NCI-H82 (cell line): ENCODE measurements around the gene B4GALNT4.
"Not testable (repeated sequence)": the region's sequence is repeated elsewhere in the genome, so short reads cannot be mapped to it uniquely, and the experiment has no call there.

Experiments used
- DNase-seq: peaks from one replicate; lab custom pipeline; 2025; lab: John Stamatoyannopoulos, UW

Gene B4GALNT4

GRCh38 chr11:335779-336658 is 33.3 kb upstream of the B4GALNT4 start:
- DNase-seq: no peak

- DNase-seq: no peak
Observed at GRCh38 chr11:336659-337198, 32.6 kb upstream of the B4GALNT4 start.

- DNase-seq: no peak
Observed at GRCh38 chr11:337711-338110, 31.6 kb upstream of the B4GALNT4 start.

- DNase-seq: no peak
Observed at GRCh38 chr11:339963-340362, 29.3 kb upstream of the B4GALNT4 start.

- no peak for DNase-seq
Observed at GRCh38 chr11:340539-341512, 28.5 kb upstream of the B4GALNT4 start.

GRCh38 chr11:342328-342727 is 27.0 kb upstream of the B4GALNT4 start:
- no peak for DNase-seq

- no peak for DNase-seq
Observed at GRCh38 chr11:344836-345578, 24.3 kb upstream of the B4GALNT4 start.

- no peak for DNase-seq
Observed at GRCh38 chr11:346529-346928, 22.8 kb upstream of the B4GALNT4 start.

- DNase-seq: not testable (repeated sequence)
Observed at GRCh38 chr11:349270-349954, 19.9 kb upstream of the B4GALNT4 start.

GRCh38 chr11:350033-350722 is 19.1 kb upstream of the B4GALNT4 start:
- DNase-seq: not testable (repeated sequence)

GRCh38 chr11:350723-351255 is 18.5 kb upstream of the B4GALNT4 start:
- no peak for DNase-seq

GRCh38 chr11:351411-351810 is 17.9 kb upstream of the B4GALNT4 start:
- DNase-seq: no peak

- no peak for DNase-seq
Observed at GRCh38 chr11:352456-353031, 16.8 kb upstream of the B4GALNT4 start.

- DNase-seq: no peak
Observed at GRCh38 chr11:353179-353873, 16.0 kb upstream of the B4GALNT4 start.

- peak; percentile 88 for DNase-seq
Observed at GRCh38 chr11:355581-356458, 13.5 kb upstream of the B4GALNT4 start.

- DNase-seq: no peak
Observed at GRCh38 chr11:356610-357009, 12.7 kb upstream of the B4GALNT4 start.

- no peak for DNase-seq
Observed at GRCh38 chr11:357582-357981, 11.7 kb upstream of the B4GALNT4 start.

- DNase-seq: no peak
Observed at GRCh38 chr11:358129-358800, 11.0 kb upstream of the B4GALNT4 start.
